HG02885 (cell line): ENCODE measurements around the gene SSX2IP.

ENCODE experiments used
- ATAC-seq: cut with Tn5 transposase; IDR thresholded peaks from one replicate; pipeline ENCODE4 v1.9.1; 2021; ENCODE audit warnings: mild to moderate bottlenecking; ENCODE audit not compliant: unreplicated experiment, poor library complexity

SSX2IP gene

GRCh38 chr1:84711121-84711520 lies 20.9 kb upstream of the SSX2IP start:
- ATAC-seq, result no peak

- ATAC-seq, result no peak
These were observed 18.9 kb upstream of the SSX2IP start for GRCh38 chr1:84709131-84709530.

- no peak for ATAC-seq
These were observed 17.8 kb upstream of the SSX2IP start for GRCh38 chr1:84708031-84708430.

- no peak for ATAC-seq
These were observed 15.3 kb upstream of the SSX2IP start for GRCh38 chr1:84705513-84705912.

GRCh38 chr1:84704872-84705417 lies 14.7 kb upstream of the SSX2IP start:
- ATAC-seq, result no peak

GRCh38 chr1:84703431-84703830 lies 13.2 kb upstream of the SSX2IP start:
- no peak for ATAC-seq

GRCh38 chr1:84702143-84702542 lies 11.9 kb upstream of the SSX2IP start:
- no peak for ATAC-seq

GRCh38 chr1:84701376-84701775 lies 11.1 kb upstream of the SSX2IP start:
- no peak for ATAC-seq

GRCh38 chr1:84700070-84700469 lies 9.8 kb upstream of the SSX2IP start:
- peak; percentile 93 for ATAC-seq

- ATAC-seq, result no peak
These were observed 8.2 kb upstream of the SSX2IP start for GRCh38 chr1:84698151-84699110.

GRCh38 chr1:84693785-84694184 lies 3.5 kb upstream of the SSX2IP start:
- no peak for ATAC-seq

- ATAC-seq, result no peak
These were observed 2.7 kb upstream of the SSX2IP start for GRCh38 chr1:84693005-84693404.

- no peak for ATAC-seq
These were observed 2.1 kb upstream of the SSX2IP start for GRCh38 chr1:84692391-84692790.

GRCh38 chr1:84691122-84691783 lies 992 bp upstream of the SSX2IP start:
- ATAC-seq, result no peak

- ATAC-seq, result peak; percentile 29
These were observed 506 bp downstream of the SSX2IP start for GRCh38 chr1:84689514-84690396.

- no peak for ATAC-seq
These were observed 1.7 kb downstream of the SSX2IP start for GRCh38 chr1:84688463-84689061.

- no peak for ATAC-seq
These were observed 2.4 kb downstream of the SSX2IP start for GRCh38 chr1:84687714-84688462.

- ATAC-seq, result no peak
These were observed 4.0 kb downstream of the SSX2IP start for GRCh38 chr1:84686223-84686622.

GRCh38 chr1:84683508-84683907 lies 6.8 kb downstream of the SSX2IP start:
- ATAC-seq, result no peak
